GM12878 (cell line): Measurements from ENCODE around the gene EEF2. TPM values are rescaled to one million over a fixed set of nuclear protein-coding genes. Genes with fewer than 3 reads are reported as not detected.

Experiments
- BRCA1 ChIP-seq: IDR thresholded peaks from 2 replicates; pipeline ENCODE4 v1.6.1; 2011; ENCODE audit warnings: low read depth, low read length, improper control_type of control experiment
- CBX5 ChIP-seq: sonication (generic); IDR thresholded peaks from 2 replicates; pipeline ENCODE4 v1.6.1; 2016; ENCODE audit warnings: low read depth, moderate library complexity, mild to moderate bottlenecking, inconsistent platforms
- EGR1 ChIP-seq, 2 experiments: IDR thresholded peaks; 1 replicate in 1 of 2; 2 replicates in 1 of 2; pipeline ENCODE4 v1.6.1; 2011 to 2012; ENCODE audit warnings: low read depth in 2 of 2, low read length in 2 of 2, borderline replicate concordance in 1 of 2, mild to moderate bottlenecking in 1 of 2, moderate library complexity in 1 of 2
- KDM1A ChIP-seq: fragments of 200-600 bp; sonication (generic); IDR thresholded peaks from 2 replicates; pipeline ENCODE4 v1.6.1; 2016; ENCODE audit warnings: borderline replicate concordance
- NFIC ChIP-seq: IDR thresholded peaks from 2 replicates; pipeline ENCODE4 v1.6.1; 2012; ENCODE audit warnings: low read depth, mild to moderate bottlenecking, inconsistent platforms, low read length, moderate library complexity
- NFYA ChIP-seq: IDR thresholded peaks from 2 replicates; pipeline ENCODE4 v1.6.1; 2011; ENCODE audit warnings: low read depth, mild to moderate bottlenecking, low read length, improper control_type of control experiment, borderline replicate concordance
- NKRF ChIP-seq: fragments of 450-650 bp; conservative IDR thresholded peaks from 2 replicates; pipeline ENCODE4 v1.6.1; 2017; ENCODE audit warnings: mild to moderate bottlenecking, moderate library complexity
- PAX8 ChIP-seq: fragments of 450-650 bp; IDR thresholded peaks from 2 replicates; pipeline ENCODE4 v1.6.1; 2017; ENCODE audit warnings: mild to moderate bottlenecking, moderate library complexity
- POLR2A ChIP-seq: IDR thresholded peaks from 2 replicates; pipeline ENCODE4 v1.6.1; 2011; ENCODE audit warnings: low read depth, mild to moderate bottlenecking, low read length
- POLR2AphosphoS2 ChIP-seq: IDR thresholded peaks from 2 replicates; pipeline ENCODE4 v1.6.1; 2011; ENCODE audit warnings: low read depth, mild to moderate bottlenecking, low read length, improper control_type of control experiment, moderate library complexity
- REST ChIP-seq: IDR thresholded peaks from 2 replicates; pipeline ENCODE4 v1.6.1; 2012; ENCODE audit warnings: mild to moderate bottlenecking, low read depth, low read length
- SPI1 ChIP-seq: IDR thresholded peaks from 2 replicates; pipeline ENCODE4 v1.6.1; 2011; ENCODE audit warnings: low read depth, mild to moderate bottlenecking, low read length, moderate library complexity, borderline replicate concordance; ENCODE audit not compliant: insufficient read depth
- TARDBP ChIP-seq: IDR thresholded peaks from 2 replicates; pipeline ENCODE4 v1.6.1; 2016; ENCODE audit warnings: borderline replicate concordance
- USF2 ChIP-seq: IDR thresholded peaks from 2 replicates; pipeline ENCODE4 v1.6.1; 2011; ENCODE audit warnings: low read depth, low read length, improper control_type of control experiment, borderline replicate concordance
- YBX1 ChIP-seq: fragments of 450-650 bp; IDR thresholded peaks from 2 replicates; pipeline ENCODE4 v1.6.1; 2016; ENCODE audit warnings: antibody characterized with exemption
- ZBTB40 ChIP-seq: fragments of 450-650 bp; IDR thresholded peaks from 2 replicates; pipeline ENCODE4 v1.6.1; 2016; ENCODE audit warnings: mild to moderate bottlenecking, moderate library complexity, borderline replicate concordance
- ZNF24 ChIP-seq: fragments of 450-650 bp; IDR thresholded peaks from 2 replicates; pipeline ENCODE4 v1.6.1; 2017; ENCODE audit warnings: antibody characterized with exemption, mild to moderate bottlenecking
- ZNF274 ChIP-seq: IDR thresholded peaks from one replicate; pipeline ENCODE4 v1.8.0; 2011; ENCODE audit not compliant: insufficient read length, insufficient read depth
- ZNF384 ChIP-seq: IDR thresholded peaks from 2 replicates; pipeline ENCODE4 v1.6.1; 2012; ENCODE audit warnings: low read depth, mild to moderate bottlenecking, low read length, improper control_type of control experiment, borderline replicate concordance
- ZZZ3 ChIP-seq: IDR thresholded peaks from 2 replicates; pipeline ENCODE4 v1.6.1; 2011; ENCODE audit warnings: low read depth; ENCODE audit not compliant: control insufficient read depth, insufficient read length
- polyA plus RNA-seq, 11 experiments: library from polyadenylated mRNA; depleted of rRNA in 4 of 11; unstranded in 6 of 11; stranded (reverse) in 5 of 11; fragments of >200 nt; fragmentation: Nextera tagmentation in 4 of 11; fragmentation: Illumina TruSeq in 1 of 11; extraction: Ambion mirVana in 4 of 11; extraction: Trizol in 1 of 11; gene quantifications; 1 replicate in 1 of 11; 2 replicates in 10 of 11; pipeline versions ENCODE4 v1.2.1 to v1.2.3, GENCODE V29; 2011 to 2016; ENCODE audit warnings: inconsistent platforms in 2 of 11, missing spikeins in 2 of 11, low read depth in 1 of 11
- total RNA-seq, 4 experiments: library from RNA; depleted of rRNA in 3 of 4; stranded (reverse); fragments of >200 nt in 3 of 4; fragmentation: Illumina TruSeq in 1 of 4; extraction: Trizol in 1 of 4; gene quantifications; 2 replicates each; pipeline versions ENCODE4 v1.2.1 to v1.2.3, GENCODE V29; 2013 to 2021

The EEF2 gene
- total and polyA plus RNA-seq, 10 of the 15 experiments (the other 5 are each of a cell fraction or from before 2014, with no cell fraction given): 280 to 3,491 (median 1,305) TPM

- no peak for TF ChIP-seq POLR2AphosphoS2
- TF ChIP-seq POLR2A: no peak
- TF ChIP-seq USF2: no peak
- TF ChIP-seq CBX5: no peak
- TF ChIP-seq ZNF384: 0 out of 2 replicates have a peak, but pooled peaks have one; percentile 28
- no peak for TF ChIP-seq KDM1A
- 0 out of 2 replicates have a peak, but pooled peaks have one; percentile 29 for TF ChIP-seq SPI1
- no peak for TF ChIP-seq PAX8
- no peak for TF ChIP-seq BRCA1
- TF ChIP-seq ZZZ3: no peak
- no peak for TF ChIP-seq REST
- no peak for TF ChIP-seq EGR1 (IDR thresholded peaks at IDR 0.05; ENCODE audit: borderline replicate concordance in 1 of 2, low read depth in 2 of 2, low read length in 2 of 2)
- no peak for TF ChIP-seq NFYA
- TF ChIP-seq NKRF: peak; percentile 60; the same call in 1 of the 2 replicates
- TF ChIP-seq ZNF24: peak; percentile 71; the same call in 1 of the 2 replicates
- no peak for TF ChIP-seq YBX1
- TF ChIP-seq TARDBP: no peak
- TF ChIP-seq NFIC: no peak
- no peak for TF ChIP-seq ZNF274
- TF ChIP-seq ZBTB40: no peak
Measured at GRCh38 chr19:3986260-3987041, 1.2 kb upstream of the EEF2 start (continued).
